NOMO-1 (cell line): ENCODE measurements around the gene CMSS1.

Experiments used
- DNase-seq, 2 experiments: peaks; one replicate each; lab custom pipeline; 2025; ENCODE audit not compliant: unreplicated experiment in 2 of 2; lab: John Stamatoyannopoulos, UW

CMSS1 gene

DNA sequence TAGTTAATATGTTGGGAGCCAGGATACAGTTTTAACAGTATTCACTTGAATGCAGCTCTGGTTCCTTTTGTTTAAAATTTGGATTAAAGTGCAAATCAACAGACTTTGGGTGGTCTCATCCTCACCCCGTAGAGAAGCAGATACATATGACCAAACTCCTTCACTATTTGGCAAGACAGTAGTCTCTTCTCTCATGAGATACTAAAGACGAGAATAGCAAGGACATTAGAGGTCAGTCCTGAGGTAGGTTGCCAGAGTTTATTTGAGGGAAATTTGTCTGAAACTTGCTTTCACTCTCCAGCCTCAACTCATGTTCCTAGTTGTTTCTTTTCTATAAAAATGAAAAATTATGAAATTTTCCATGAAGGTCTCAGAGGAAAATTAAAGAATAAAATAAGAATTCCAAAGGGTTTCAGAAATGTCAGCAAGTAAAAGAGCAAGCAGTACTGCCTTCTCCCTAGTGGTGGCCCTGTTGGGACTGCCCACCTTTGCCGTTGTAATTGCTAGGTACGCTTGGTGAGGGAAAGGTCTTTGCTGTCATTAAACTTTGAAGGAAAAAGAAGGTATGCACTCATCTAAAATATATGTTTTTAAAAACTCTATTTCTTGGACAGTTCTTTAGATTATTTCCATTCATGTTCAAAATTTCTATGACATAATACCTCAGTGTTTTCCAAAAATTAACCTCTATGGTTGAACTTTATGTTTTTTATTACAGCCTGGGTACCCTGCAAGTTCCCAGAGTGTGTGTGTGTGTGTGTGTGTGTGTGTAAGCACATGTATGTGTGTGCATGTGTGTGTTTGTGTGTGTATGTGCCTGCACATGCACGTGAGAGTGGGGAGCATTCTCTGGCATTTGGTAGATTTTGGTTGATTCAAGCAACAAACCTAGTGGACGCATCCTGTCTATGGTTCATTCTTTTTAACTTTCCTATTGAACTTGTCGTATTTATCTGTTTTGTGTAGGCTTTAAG lies 111.4 kb downstream of the CMSS1 start:
- DNase-seq, result no peak

DNA sequence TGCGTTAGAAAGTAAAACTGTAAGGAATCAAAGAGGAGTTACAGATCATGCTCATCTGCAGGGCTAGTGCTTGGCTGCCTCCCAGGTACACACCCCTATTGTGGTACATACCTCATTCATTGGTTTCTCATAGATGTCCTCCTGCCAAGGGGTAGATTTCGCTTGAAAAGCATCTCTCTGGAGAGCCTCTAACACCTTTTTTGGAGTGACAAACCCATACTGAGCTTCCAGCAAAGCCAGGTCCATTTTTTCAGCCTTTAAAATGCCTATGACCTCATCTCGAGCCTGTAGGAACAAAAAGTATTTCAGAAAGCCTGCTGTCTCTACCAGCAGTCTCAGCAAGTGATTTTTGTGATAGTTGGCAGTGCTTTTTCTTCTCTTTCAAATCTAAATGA lies 112.1 kb downstream of the CMSS1 start:
- DNase-seq, result no peak

- no peak for DNase-seq
These were observed 113.4 kb downstream of the CMSS1 start for GRCh38 chr3:99931059-99931458.

- no peak for DNase-seq
These were observed 116.5 kb downstream of the CMSS1 start for GRCh38 chr3:99933971-99934750.

DNA sequence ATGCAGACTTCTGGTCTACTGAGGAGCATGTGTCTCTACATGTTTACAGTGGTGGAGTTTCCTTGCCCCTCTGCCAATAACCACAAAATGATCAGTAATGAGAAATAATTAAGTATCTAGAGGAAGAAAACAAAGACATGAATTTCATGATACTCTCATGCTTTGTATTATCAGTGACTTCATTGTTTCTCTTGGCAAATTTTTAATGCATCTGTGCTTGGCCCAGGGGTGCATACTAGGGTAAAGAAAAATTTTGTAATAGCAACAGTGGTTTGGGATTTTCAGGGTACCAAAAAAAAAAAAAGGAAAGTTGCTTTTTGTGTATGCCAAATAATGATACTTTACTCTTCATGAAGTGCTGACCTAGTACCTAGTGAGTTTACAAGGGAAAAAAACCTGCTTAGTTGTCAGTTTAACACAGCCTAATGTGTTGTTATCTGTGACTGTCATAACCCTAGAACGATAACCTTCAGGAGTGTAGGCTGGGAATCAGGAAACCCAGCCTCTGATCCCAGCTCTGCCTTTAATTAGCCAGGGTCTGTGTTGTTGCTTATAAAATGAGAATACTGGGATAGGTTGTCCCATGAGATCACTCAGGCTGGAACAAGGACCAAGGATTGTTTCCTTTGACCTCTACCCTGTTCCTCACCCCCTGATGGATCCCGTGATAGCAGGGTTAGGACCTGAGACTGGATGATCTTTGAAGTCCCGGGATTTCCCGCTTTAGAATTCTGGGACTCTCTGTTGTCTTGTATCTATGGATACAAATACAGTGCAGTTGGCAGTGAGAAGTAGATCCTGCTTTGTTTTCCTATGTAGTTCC lies 117.5 kb downstream of the CMSS1 start:
- no peak for DNase-seq

- DNase-seq, result no peak
These were observed 120.7 kb downstream of the CMSS1 start for GRCh38 chr3:99938270-99938911.

GRCh38 chr3:99939876-99940275 lies 122.2 kb downstream of the CMSS1 start:
- no peak for DNase-seq

- no peak for DNase-seq
These were observed 122.7 kb downstream of the CMSS1 start for GRCh38 chr3:99940350-99940749.

DNA sequence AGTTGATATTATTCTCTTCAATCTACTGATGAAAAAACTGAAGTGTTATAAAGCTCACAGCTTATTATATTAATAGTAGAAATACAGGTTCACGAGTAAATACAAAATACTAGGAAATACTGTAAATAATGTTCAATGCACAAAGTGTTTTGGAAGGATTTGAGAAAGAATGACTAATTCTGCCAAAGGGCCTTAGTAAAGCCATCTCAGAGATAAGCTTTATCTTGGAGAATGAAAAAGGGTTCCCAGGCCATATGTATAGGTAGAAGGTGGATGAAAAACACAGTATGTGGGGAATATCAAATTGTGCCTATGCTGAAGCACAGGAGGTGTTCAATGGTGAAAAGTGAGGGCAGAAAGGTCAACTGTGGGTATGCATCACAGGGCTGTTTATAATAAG lies 123.5 kb downstream of the CMSS1 start:
- no peak for DNase-seq

DNA sequence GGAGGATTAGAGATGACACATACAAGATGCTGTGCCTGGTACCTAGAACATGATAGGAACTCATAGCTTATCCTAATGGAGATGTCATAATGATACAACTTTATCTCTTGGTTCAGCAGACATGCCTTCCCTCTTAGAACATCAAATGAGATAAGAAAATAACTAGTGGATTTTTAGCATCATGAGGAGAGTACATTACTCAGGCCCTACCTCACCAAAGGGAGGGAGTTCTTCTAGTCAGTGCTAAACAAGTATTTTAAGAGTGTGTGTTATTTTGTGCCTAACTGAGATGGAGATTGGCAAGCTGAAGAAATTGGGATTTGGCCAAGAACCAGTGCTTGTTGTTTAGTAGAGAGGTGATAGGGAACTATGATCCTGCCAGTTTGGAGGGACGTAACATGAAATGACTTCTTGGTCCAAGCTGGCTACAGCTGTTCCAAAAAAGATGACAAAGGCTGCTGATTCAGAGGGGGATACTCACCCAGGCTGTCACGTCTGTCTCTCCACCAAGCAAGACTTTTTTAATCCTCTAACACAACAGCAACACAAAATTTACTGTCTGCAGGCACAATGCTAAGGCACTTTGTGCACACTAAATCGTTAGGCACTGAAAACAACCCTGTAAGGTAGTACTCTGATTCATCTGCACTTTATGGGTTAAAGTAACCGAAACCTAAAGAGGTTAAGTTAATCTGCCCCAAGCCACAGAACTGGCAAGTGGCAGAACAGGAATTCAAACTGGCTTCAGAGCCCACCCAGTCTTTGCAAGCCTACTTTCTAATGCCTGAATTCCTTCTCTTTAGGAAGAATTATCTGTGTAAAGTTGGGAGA lies 126.5 kb downstream of the CMSS1 start:
- DNase-seq, result no peak

DNA sequence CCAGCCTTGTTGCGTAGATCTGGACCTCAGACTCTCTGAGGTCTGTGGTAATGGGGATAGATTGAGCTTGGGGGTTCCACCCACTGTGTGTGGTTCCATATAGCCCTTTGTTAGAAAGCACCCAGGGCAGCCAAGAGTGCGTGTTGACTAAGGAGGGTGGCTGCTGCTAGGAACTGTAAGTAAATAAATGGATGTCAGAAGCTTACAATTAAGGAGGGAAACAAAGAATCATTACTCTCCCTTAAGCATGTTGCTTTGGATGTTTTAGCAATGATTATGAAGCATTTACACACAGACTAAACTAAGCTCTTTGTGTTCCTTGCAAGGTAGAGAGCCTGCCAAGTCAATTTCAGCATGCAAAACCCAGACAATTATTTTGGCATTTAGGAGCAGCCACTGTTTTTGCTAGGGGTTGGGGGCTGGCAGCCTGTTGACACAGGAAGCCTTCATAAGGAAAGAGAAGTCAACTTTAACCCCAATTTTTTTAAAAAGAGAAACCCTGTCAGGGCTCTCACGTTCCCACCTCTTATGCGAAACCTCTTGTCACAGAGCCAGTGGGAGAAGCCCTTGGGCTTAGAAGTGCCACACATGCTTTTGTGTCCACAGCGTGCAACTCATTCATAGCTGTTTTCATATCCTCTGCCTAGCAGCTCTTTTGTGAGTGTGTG lies 127.8 kb downstream of the CMSS1 start:
- no peak for DNase-seq

DNA sequence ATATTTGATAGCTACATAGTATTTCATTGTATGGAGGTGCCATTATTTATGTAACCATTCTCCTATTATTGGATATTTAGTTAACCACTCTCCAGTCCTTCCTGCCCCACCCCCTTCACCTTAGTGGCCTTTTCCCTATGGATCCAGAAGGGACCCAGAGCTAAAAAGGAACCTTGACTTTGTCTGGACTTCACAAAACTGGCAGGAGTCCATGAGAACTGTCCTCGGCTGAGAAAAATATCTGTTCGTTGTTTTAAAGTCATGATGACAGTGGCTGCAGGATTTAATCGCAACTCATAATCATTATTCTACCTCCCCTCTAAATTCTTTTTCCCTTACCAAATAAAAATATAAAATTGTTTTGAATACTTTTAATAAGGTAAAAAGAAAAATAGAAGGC lies 129.7 kb downstream of the CMSS1 start:
- no peak for DNase-seq

- no peak for DNase-seq
These were observed 130.9 kb downstream of the CMSS1 start for GRCh38 chr3:99948467-99949089.

DNA sequence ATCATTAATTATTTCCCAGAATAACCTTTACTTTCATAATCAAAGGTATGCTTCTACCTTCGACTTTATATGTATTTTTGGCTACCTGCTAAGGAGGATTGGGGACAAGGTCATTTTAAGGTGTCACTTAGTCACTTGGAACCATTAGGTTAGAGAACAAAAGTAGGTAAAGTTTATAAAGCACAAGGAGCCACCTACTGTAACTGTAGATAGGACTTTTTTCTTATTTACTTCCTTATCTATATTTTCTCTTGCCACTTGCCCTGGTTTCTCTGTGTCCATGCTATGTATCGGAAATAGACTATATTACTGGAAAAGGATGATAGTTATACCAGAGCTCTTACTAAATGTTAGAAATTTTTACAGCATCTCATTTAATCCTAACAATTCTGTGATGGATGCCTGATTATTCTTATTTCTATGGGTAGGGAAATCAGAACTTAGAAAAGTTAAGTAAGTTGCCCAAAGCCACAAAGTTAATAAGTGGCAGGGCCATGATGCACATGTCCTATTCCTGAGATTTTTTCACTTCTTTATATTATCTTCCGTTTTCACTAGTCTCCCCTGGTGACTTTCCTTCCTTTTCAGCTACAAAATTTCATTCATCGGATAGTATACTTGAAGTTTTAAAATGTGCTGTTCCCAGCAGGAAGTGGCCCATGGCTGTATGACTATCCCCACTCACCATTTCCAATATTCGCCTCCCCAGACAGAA lies 132.5 kb downstream of the CMSS1 start:
- no peak for DNase-seq

- no peak for DNase-seq
These were observed 133.3 kb downstream of the CMSS1 start for GRCh38 chr3:99950921-99951320.

- DNase-seq, result no peak
These were observed 134.0 kb downstream of the CMSS1 start for GRCh38 chr3:99951701-99952100.

- DNase-seq, result no peak
These were observed 134.6 kb downstream of the CMSS1 start for GRCh38 chr3:99952306-99952705.

DNA sequence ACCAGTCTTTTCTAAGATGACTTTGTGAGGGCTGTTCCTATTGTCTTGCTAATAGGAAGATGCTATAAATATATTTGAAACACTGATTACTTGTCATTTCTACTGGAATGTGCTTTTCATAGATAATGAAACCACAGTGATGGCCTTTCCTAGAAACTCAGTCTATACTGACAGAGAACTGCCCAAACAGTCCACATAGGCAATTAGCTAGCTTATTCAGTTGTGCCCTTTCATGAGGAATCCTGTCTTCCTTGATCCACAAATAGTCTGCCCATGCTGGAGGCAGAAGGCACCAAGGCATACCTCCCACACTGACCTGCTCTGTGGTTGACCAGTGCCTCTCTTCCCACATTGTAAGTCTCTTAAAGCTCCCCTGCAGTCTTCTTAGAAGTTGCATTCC lies 135.9 kb downstream of the CMSS1 start:
- no peak for DNase-seq
